HG02938 (cell line): Measurements from ENCODE around the gene CRYBB3.
"Not testable (repeated sequence)": the region's sequence is repeated elsewhere in the genome, so short reads cannot be mapped to it uniquely, and the experiment has no call there.

Source experiments
- ATAC-seq: cut with Tn5 transposase; IDR thresholded peaks from one replicate; pipeline ENCODE4 v1.9.1; 2021; ENCODE audit warnings: mild to moderate bottlenecking, moderate library complexity; ENCODE audit not compliant: unreplicated experiment

Gene CRYBB3

GRCh38 chr22:25174888-25175411 is 24.7 kb upstream of the CRYBB3 start:
- ATAC-seq = no peak

GRCh38 chr22:25176175-25176574 is 23.5 kb upstream of the CRYBB3 start:
- ATAC-seq = no peak

- ATAC-seq = no peak
Measured at GRCh38 chr22:25176799-25177198, 22.9 kb upstream of the CRYBB3 start.

- no peak for ATAC-seq
Measured at GRCh38 chr22:25177226-25177625, 22.4 kb upstream of the CRYBB3 start.

- no peak for ATAC-seq
Measured at GRCh38 chr22:25177895-25178294, 21.8 kb upstream of the CRYBB3 start.

- not testable (repeated sequence) for ATAC-seq
Measured at GRCh38 chr22:25178348-25178747, 21.3 kb upstream of the CRYBB3 start.

GRCh38 chr22:25178869-25179631 is 20.6 kb upstream of the CRYBB3 start:
- ATAC-seq = not testable (repeated sequence)

- no peak for ATAC-seq
Measured at GRCh38 chr22:25182131-25183110, 17.2 kb upstream of the CRYBB3 start.

GRCh38 chr22:25183949-25184619 is 15.6 kb upstream of the CRYBB3 start:
- ATAC-seq = no peak

GRCh38 chr22:25186140-25186539 is 13.5 kb upstream of the CRYBB3 start:
- no peak for ATAC-seq

GRCh38 chr22:25187469-25187868 is 12.2 kb upstream of the CRYBB3 start:
- ATAC-seq = no peak

GRCh38 chr22:25192406-25192805 is 7.3 kb upstream of the CRYBB3 start:
- no peak for ATAC-seq

- ATAC-seq = no peak
Measured at GRCh38 chr22:25193130-25193529, 6.5 kb upstream of the CRYBB3 start.

- no peak for ATAC-seq
Measured at GRCh38 chr22:25193548-25193947, 6.1 kb upstream of the CRYBB3 start.

- ATAC-seq = no peak
Measured at GRCh38 chr22:25196326-25196725, 3.3 kb upstream of the CRYBB3 start.

- no peak for ATAC-seq
Measured at GRCh38 chr22:25197340-25197739, 2.3 kb upstream of the CRYBB3 start.

GRCh38 chr22:25200967-25201366 is 1.3 kb downstream of the CRYBB3 start:
- no peak for ATAC-seq

- no peak for ATAC-seq
Measured at GRCh38 chr22:25201557-25202273, 2.1 kb downstream of the CRYBB3 start.

- ATAC-seq = no peak
Measured at GRCh38 chr22:25202290-25202921, 2.7 kb downstream of the CRYBB3 start.

GRCh38 chr22:25203082-25203481 is 3.4 kb downstream of the CRYBB3 start:
- ATAC-seq = no peak
